ENCODE results near the gene PLAAT4.
A peak's percentile ranks its signal among the peaks of the same experiment; 100 is the strongest.
"Not testable (repeated sequence)": the region's sequence is repeated elsewhere in the genome, so short reads cannot be mapped to it uniquely, and the experiment has no call there.

The PLAAT4 gene

DNA sequence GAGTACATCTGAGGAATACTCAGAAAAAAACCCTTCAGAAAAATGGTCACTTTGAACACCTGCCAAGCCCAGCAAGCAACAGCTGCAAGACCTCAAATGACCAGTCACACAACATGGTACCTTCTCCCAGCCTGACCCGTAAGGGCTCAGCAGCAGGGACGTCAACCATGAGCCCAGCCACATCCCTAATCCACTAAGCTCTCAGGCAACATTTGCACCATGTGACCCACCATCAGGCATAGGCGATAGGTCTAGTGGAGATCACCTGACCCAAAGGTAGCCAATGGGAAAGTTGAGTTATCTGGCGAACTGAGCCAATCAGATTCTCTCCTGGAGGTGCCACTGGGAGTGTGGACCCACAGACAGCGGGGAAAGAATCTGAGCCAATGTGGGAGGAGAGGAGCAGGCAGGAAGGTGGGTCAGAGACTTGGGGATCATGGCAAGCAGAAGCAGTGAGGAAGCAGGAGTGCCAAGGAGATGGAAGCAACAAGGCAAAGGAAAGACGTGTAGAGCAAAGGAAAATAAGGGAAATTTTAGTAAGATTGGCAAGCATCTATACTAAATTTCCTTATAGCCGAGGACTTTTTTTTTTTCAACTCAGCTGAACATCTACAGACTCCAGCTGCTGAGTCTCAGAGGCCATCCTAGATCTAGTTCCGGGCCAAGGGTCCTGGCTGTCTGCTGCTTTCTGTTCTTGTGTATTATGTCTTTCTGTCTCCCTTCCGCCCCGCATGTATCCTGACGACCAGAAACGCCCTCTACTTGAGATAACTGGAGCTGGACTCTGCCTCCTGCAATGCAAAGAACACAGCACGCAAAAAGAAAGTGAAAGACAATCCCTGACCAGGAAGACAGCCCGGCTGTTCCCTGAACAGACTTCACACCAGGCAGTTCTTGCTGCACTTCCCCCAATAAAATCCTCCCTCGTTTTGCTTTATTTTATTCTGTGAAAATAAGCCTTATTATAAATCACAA is 37.6 kb downstream of the PLAAT4 start:
- peak; percentile 65 for DNase-seq

DNA sequence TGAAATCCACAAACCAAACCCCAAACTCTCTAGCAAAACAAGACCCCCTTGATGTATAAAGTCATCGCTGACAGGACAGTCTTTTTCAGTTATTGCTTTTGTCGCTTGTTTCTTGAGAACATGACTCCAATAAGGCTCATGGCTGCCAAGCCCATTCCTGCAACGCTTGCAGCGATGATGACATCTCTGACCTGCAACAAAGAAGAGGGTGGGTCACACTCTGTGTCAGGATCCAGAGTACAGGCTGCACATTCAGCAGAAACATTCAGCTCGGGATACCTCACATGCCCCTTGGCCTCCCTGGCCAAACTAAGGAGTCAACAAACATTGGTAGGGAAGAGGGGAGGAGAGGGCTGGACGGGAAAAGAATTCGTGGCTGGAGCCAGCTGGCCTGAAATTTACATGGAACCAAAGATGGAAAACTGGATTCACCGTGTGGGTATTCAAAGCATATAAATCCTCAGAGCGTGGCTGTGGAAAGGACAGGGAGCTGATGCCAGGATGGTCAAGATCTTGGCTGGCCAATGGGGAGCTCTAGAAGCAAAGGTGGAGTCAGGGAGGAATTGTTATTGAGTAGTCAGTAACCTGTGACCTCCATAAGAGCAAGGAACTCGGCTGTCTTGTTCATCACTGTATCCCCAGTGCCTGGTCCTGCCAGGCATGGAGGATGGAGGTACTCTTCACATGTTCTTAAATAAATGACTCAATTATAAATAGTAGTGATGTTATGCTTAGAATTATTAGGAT is 38.4 kb downstream of the PLAAT4 start:
- DNase-seq = no peak

DNA sequence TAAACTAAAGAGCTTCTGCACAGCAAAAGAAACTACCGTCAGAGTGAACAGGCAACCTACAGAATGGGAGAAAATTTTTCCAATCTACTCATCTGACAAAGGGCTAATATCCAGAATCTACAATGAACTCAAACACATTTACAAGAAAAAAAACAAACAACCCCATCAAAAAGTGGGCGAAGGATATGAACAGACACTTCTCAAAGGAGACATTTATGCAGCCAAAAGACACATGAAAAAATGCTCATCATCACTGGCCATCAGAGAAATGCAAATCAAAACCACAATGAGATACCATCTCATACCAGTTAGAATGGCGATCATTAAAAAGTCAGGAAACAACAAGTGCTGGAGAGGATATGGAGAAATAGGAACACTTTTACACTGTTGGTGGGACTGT is 42.3 kb downstream of the PLAAT4 start:
- DNase-seq = not testable (repeated sequence)

DNA sequence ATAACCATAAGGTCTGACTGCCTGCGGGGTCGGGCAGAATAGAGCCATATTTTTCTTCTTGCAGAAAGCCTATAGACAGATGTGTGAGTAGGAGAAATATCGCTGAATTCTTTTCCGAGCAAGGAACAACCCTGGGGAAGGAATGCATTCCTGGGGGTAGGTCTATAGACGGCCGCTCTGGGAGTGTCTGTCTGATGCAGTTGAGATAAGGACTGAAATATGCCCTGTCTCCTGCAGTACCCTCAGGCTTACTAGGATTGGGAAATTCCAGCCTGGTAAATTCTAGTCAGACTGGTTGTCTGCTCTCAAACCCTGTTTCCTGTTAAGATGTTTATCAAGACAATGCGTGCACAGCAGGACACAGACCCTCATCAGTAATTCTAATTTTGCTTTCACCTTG is 44.6 kb downstream of the PLAAT4 start:
- not testable (repeated sequence) for DNase-seq

DNA sequence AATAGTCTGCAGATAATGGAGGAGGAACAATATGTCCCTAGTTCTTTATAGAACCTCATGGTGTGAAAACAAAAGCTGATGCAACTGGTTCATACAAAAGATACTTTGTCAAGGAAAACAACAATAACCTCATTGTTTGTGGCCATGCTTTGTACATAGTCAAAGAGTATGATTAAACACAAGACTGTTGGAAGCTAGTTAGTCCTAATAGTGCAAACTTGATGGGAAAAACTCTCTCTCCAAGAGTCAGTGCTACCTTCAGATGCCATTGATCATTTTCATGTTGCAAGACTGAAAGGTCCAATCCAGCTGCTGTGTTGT is 46.7 kb downstream of the PLAAT4 start:
- no peak for DNase-seq

DNA sequence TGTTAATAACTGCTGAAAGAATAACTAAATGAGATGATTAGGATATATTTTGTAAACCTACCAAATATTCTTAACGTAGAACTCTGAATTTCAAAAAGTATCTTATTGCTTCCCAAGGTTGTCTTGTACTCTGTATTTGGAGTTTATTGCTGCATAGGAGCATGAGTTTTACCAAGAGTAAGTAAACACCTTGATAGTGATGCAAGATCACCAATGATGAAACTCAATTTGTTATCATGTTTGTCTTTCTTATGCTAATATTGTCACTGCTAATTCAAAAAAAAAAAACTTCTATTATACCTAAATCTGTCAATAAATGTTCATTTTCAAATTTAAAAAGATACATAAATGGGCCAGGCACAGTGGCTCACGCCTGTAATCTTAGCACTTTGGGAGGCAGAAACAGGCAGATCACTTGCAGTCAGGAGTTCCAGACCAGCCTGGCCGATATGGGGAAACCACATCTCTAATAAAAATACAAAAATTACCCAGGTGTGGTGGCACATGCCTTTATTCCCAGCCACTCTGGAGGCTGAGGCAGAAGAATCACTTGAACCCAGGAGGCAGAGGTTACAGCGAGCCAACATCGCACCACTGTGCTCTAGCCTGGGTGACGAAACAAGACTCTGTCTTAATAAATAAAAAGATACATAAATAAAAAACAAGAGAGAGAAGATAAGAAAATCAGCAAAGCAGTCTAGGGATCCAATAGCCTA is 50.0 kb downstream of the PLAAT4 start:
- no peak for DNase-seq

DNA sequence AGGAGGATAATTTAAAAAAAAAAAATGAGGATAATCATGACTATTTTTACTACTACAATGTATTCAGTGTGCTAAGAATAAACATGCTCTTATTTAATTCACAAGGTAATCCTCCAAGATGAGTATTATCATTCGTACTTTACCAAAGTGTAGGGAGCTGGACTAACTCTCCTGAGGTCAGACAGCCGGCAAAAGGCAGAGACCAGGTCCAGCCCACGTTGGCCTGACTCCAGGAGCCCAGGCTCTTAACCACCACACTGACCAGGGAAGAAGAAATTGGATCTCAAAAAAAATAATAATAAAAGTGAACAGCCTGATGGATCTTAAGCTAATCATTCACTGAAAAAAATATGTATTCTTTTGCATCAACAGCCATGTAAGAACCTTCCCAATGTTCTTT is 52.4 kb downstream of the PLAAT4 start:
- no peak for DNase-seq

DNA sequence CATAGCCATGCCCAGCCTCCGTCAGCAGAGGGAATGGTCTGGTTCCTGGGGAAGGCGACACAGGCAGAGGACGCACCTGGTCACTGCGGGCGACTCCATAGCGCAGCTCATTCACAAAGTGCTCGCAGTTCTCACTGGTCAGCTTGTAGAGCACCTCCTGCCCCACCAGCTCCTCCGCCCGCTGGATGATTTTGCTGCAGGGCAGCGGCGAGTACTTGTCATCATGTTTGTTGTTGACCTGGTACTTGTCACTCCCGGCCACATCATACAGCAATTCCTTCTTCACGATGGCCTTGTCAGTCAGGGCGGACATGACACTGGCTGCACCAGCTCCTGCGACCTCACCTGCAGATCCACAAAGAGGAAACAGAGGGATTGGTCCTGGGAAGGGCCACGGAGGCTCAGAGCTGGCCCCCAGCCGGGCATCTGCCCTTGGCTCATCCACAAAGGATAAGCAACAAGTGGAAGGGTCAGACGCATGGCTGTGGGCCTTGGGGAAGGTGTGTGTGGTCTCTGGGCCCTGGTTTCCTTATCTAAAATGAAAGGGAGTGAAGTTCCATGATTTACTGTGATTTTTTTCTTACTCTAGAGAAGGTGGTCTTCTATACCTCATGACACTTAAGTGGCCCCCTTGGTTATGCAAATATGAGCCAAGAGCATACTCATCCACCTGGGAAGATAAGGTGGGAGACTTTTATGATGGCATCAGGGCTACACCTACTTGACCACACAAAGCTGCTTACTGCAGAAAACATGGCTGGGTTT is 53.6 kb downstream of the PLAAT4 start:
- no peak for DNase-seq

DNA sequence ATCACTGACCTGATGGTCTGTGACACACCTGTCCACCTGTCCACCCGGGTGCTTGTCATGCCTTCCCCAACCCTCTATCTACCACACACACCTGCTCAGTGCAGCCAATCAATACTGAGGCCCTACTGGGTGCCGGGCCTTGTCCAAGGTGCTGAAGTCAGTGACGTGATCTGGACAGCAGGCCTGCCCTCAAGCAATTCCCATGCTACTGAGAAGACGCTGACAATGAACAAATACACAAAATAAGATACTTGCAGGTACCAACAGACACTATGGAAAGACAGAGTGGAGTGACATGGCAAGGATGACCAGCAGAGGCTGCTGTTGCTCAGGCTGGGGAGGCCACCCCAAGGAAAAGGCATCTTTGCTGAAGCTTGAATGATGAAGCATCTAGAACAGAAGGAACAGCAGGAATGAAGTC is 56.4 kb downstream of the PLAAT4 start:
- no peak for DNase-seq

DNA sequence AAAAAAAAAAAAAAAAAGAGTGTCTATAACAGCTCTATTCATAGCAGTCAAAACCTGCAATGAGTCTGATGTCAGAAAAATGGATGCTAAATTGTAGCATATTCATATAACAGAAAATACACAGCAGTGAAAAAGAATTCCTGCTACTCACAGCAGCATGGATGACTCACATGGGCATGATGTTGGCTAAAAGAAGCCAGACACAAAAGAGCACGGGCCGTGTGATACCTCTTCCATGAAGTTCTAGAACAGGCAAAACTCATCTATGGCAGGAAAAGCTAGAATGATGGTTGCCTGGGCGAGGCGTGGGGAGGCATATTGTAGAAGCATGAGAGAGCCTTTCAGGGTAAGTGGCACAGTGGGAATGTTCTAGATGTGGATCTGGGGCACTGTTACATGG is 58.7 kb downstream of the PLAAT4 start:
- DNase-seq = no peak

All from CD4-positive, alpha-beta T cell treated with Interleukin-21 for 1 hour (primary cell).